Colon (tissue), 2 donors: ENCODE data around the gene TRMT11.
"Not testable (repeated sequence)": the region's sequence is repeated elsewhere in the genome, so short reads cannot be mapped to it uniquely, and the experiment has no call there.

Experiments used
- FAIRE-seq: peaks from 2 replicates; lab custom pipeline; 2012; peaks lifted over from hg19 to GRCh38; lab: Jason Lieb, UNC
- donor health status: control.
- donor health status: control.

The TRMT11 gene

DNA sequence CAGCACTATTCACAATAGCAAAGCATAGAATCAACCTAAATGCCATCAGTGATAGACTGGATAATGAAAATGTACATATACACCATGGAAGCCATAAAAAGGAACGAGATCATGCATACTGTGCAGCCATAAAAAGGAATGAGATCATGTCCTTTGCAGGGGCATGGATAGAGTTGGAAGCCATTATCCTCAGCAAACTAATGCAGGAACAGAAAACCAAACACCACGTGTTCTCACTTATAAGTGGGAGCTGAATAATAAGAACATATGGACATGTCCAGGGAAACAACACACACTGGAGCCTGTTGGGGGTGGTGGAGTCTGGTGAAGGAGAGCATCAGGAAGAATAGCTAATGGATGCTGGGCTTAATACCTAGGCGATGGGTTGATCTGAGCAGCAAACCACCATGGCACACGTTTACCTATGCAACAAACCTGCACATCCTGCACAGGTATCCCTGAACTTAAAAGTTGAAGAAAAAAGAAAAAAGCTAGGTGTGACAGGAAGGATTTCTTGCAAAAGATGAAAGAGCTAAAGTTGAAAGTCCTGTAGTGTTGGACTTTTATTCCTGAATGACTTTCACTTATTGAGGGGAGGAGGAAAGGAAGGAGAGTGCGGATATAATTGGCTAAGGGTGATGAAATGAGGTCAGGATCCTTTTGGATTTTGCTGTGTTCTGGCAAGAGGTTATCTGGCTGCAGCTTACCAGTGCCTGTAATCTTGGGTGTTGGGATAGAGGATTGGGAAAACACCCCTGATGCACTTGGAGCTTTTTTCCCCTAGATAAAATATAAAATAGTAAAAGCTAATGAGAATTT, 8.5 kb downstream of the TRMT11 start:
- FAIRE-seq = no peak

DNA sequence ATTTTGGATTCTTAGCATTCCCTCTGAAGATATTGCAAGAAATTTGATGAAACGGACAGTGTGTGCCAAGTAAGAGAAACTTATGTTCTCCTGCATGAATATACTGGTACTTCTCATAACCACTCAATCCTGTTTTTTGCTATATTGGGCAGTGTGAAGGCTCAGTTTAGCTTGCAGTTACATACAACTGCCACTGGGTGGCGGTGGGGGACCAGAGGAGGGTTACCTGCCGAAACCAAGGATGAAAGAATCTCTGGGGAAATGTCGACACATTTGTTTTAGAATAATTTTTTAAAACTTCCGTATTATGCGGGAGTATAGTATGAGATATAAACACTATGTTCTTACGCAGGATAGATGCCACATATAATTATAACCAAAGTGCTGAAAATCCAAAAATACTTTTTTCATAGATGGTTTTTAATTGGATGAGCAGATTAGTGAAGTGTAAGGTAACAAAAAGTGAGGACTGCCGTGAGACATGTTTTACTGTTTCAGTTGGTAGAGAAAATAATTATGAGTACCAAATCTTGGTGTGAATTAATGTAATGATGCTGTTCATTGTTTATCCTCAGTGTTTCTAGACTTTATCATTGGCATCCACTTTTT, 9.7 kb downstream of the TRMT11 start:
- no peak for FAIRE-seq

DNA sequence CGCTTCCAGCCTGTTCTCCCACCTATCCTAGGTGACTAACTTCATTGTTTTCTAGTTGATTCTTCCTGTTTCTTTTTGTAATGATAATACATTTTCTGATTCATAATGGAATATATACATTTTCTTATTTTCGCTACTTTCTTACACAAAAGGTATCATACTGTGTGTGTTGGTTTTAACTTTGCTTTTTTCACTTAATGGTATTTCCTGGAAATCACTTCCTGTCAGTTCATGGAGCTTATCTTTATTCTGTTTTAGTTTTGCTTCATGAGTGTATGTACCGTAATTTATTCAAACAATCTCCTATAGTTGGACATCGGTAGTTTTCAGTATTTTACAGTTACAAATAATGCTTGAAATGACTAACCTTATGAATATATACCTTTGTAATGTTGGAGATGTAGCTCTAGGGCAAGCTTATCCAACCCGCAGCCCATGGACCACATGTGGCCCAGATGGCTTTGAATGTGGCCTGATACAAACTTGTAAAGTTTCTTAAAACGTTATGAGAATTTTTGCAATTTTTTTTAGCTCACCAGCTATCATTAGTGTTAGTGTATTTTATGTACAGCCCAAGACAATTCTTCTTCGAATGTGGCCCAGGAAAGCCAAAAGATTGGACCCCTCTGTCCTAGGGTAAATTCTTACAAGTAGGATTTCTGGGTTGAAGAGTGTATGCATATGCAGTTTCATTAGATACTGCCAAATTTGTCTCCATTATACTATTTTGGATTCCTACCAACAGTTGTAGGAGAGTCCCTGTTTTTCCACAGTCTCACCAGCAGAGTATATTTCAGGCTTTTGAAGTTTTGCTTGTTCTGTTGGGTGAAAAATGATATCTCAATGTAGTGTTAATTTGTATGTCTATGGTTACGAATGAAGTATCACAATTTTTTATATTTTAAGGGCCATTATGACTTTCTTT, 16.7 kb downstream of the TRMT11 start:
- no peak for FAIRE-seq

DNA sequence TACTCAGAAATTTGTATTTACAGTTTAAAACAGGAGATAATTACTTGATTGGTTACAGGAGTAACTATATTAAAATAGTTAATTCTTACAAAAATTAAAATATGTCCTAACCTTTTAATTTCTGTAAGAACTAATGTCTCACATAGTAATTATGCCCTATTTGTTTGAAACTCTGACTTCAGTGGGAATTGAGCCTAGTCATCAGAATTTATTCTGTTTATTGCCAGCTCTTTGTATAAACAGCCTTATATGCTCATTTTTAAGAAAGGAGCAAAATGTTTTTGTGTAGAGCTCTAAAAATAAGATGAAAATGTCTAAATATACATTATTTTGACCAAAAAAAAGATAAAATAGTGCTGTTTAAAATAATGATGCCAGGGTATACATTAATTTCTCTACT, 21.5 kb downstream of the TRMT11 start:
- no peak for FAIRE-seq

DNA sequence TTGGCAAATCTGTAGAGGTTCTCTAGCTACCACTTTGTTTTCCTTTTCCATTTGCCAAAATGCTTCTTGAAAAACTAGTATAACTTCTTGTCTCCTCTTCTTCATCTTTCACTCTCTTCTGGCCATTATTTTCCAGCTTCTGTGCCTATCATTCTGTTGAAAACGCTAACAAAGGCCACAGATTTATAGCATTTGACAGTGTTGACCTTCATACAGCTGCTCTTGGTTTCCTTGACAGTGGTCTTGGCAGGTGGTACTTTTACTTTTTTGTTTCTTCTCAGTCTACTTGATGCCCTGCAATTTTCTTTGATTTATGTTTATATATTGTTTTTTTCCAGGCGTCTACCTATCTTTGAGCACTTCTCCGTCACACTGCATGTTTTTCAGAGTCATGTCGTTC, 23.7 kb downstream of the TRMT11 start:
- no peak for FAIRE-seq

DNA sequence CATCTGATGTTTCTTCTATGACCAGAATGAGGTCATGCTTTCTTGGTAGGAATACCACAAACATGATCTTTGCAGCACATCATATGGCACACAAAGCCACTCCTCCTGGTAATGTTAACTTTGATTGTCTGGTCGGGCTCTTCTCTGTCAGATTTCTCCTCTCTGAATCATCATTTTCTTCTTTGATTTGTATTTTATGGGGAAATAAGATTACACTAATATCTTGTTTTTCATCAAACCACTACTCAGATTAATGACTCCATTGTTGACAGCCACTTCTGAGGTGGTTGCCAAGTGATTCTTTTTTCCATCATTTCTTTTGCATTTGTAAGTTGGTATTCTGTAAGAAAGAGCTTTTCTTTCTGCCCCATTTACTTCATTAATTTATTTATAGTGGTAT, 29.5 kb downstream of the TRMT11 start:
- FAIRE-seq = no peak

DNA sequence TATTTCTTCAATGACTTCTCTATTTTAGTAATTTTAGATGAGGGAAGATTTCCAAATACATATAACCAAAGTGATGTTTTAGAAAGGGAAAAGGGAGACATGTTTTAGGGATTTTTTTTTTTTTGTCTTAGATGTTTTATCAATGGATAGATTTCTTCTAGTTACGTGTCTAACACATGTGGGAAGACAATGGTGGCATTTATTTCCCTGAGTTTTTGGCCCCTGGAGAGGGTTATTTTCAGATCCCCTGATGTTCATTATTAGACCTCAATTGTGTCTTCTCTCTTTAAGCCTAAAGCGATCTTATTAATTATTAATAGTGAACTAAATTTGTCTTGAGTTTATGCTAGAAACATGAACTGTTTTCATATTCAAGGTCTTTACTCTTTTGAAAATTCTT, 30.3 kb downstream of the TRMT11 start:
- no peak for FAIRE-seq

DNA sequence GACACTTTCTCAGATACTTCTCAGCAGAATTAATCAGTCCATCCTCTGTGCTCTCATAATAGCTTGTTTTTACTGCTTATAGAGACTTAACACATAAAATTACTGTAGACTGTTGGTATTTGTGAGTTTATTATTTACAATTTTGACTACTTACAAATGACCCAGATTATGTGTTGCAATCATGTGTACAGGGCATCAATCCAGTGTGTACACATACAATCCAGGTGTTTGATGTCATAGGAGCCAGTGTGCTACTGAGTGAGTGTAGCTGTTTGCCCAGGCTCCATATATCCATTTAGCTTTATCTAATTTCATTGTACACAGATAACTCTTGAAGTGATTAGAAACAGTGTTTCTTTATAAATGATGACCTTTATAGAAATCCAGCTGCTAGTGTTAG, 31.3 kb downstream of the TRMT11 start:
- FAIRE-seq = no peak

DNA sequence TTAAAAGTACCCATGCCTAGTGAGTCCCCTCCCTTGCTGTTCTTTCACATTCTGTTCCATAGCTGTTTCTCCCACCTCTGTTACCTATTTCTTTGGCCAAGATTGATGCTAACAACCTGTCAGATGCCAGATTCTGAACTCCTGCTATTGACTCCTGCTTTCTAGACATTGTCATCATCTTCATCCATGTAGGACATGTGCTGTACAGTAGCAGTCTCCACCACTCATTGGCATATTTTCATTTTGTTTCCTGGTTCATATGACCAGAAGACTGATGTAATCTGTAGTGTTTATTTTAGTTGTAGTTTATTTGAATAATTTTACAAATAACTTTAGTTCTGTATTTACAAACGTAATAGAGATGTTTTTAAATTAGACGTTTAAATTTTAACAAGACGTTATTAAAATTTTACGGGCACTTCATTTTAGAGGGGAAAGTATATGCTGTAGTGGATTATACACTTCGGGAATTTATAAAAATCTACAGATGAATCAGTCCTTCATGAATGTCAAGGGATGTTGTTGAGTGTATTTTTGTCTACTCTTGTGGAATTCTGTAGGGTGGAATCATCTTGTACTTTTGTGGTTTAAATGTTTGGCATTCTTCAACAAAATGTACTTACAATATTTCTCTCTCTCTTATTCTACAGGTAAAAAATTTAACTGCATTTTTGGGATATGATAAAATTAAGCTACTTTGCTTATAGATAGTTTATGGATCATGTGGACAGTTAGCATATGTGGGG, 34.1 kb downstream of the TRMT11 start:
- FAIRE-seq = peak; percentile 5

DNA sequence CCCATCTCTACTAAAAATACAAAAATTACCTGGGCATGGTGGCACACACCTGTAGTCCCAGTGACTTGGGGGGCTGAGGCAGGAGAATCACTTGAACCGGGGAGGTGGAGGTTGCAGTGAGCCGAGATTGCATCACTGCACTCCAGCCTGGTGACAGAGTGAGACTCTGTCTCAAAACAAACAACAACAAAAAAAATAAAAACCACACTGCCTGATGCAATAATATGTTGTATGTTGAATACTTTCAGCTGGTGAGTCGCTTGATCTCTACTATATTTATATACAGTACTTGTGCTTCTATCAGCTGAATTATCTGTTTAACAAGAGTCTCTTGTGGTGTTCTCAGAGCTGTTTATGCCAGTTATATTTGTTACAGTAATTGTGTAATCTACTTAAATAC, 37.1 kb downstream of the TRMT11 start:
- FAIRE-seq = not testable (repeated sequence)

DNA sequence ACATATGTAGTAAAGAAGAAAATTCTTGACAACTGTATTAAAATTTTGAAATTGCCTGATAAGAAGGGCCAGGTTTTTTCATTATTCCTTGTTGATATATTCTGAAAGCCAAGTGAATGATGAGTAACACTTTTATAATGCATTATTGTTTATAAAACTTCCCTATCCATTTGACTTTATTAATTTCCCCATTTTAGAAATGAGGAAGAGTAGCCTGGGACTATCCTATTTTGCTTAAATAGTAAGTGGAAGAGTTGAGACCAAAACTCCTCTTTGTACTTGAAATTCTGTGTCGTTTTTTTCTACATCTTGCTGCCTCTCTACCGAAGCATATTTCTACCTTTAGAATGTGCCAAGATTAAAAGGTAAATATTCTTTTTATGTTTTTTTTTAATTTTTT, 39.7 kb downstream of the TRMT11 start:
- FAIRE-seq = no peak

DNA sequence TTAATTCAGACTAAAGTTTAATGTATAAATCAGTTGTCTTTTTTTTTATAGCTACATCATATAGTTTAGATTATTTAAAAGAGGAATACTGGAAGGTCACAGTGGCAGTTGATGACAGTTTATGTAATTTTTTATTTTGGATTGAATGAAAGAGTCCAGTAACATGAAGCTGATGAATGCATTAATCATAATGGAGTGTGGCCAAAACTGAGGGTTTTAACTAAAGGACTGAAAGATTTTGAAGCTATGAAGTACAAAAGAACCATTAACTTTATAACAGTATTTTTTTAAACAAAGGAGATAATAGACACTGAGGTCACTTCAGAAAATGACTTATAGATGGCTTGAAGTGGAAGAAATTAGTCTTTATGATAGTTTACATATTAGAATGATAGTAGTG, 41.3 kb downstream of the TRMT11 start:
- peak; percentile 41 for FAIRE-seq

DNA sequence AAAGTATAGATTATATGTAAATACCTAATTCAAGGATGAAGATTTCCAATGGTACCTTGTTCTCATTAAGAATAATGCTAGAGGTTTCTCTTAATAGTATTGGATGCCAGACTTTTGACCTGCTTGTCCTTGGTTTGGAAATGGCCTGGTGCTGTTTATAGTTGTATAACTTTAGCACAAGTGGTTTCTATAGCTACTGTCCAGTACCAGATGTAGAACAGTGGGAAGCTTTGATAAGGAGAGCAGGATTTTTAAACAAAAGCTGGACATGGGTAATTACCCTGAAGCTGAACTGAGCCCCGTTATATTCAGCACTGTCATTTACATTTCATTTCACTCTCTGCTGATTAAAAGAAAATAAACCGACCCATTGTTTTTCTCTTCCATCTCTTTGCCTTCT, 43.7 kb downstream of the TRMT11 start:
- FAIRE-seq = no peak

DNA sequence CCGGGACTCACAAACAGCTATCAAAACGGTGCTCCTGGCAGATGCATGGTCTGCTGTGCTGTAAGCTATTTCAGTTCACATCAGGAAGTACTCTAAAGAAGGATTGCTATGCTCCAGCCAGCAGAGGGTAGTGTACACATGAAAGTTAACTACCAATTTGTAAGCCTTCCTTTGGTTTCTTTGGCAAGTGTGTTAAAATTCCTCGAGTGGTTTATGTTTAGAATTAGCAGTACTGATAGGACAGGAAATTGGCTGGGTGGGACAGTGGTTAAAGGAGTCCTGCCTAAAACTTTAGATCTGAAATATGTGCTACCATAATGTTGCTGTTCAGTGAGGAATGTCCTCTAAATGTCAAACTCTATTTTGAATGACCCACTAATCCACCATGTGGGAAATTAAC, 47.4 kb downstream of the TRMT11 start:
- FAIRE-seq = no peak

DNA sequence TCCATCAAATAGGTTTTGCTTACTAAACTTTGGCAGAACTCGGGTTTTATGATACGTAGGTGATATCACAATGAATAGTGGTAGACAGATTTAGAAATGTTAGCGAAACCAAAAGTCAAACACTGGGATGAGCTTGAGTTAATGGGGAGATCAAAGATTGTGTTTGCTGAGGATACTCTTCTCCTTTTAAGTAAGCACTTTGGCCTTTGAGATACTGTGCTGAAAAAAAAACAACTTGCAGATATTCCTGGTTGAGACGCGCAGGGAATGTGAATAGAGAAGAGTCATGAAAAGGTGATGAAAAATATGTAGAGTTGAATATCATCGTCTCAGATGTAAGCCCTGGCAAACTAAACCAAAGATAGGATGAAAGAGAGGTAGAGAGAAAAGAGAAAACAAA, 48.3 kb downstream of the TRMT11 start:
- no peak for FAIRE-seq

DNA sequence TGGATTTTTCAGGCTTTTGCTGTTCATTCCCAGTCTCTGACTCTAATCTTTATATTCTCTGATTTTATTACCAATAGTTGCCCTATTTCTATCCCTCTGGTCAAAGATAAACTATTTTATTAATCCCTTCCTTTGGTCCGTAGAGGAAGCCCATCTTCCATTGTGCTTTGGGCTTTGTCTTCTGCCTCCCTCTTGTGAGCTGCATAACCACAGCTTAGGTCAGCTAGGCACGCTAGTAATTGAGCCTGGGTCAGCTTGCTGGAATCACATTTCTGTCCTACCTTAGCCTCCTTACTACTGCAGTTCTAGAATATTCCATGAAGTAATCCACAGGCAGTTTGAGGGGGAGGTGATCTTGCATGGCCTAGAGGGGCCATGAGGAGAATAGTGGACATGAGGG, 49.4 kb downstream of the TRMT11 start:
- no peak for FAIRE-seq

DNA sequence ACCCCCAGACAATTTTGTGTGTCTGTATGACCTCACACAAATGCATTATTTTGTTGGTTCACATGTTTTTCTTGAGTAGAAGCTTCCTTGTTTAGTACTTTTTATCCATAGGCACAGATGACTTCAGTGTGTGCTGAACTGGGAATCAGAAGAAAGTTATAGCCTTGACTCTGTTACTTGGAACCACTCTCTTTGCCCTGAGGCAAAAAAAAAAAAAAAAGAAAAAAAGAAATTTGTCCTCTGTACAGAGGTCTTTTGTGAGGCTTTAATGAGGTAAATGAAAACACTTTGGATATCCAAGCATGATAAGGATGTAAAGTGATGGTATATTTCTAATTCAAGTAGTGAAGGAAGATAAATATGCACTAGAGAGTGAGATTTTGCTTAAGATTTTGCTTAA, 51.9 kb downstream of the TRMT11 start:
- FAIRE-seq = no peak

DNA sequence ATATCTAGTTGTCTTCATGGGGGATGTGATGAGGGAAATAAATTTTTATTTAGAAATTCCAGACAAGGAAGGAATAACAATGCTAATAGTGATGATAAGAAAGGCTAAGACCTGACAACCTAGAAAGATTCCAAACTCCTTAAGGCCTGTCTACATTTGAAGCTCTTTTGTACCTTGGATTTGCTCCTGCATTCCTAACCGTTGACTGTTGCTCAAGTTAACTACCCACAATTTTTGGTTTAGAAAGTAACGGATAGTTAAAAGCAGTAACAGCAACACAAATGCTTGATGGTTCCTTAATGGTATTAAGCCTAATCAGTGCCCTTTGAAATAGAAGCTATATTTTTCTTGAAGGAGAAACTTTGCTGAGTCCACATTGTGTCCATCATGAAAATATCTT, 52.9 kb downstream of the TRMT11 start:
- no peak for FAIRE-seq

DNA sequence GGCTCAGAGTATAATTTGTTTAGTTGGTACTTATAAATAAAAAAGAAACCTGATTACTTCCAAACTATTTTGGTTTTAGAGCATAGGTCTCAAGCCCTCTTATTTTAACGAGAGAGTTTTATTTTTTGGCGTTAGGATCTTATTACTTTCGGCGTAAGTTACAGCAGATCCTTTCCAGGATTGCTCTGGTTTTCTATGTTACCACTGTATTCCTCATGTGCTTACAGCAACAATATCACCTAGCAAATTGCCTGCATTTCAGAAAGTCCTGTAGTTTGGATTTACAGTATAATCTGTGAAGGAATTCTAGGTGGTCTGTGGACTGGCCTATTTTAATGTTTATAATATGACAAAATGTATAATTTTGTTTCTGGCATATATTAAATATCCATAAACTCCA, 54.1 kb downstream of the TRMT11 start:
- no peak for FAIRE-seq

DNA sequence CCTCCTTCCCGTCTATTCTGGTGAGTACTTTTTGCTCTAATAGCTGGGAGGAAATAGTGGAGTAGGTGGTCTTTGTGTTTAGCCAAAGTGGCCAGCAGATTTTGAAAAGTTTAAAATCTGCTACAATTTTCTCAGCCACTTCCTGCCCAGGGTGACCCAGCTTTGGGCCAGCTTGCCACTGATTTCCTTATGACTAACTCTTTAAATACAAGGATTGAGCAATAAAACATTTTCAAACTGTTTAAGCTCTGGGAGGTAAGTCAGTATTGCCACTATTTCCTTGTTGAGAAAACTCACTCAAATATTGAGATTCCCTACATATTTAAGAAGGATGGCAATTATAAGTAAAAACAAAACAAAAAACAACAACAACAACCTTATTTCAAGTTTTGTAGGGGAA, 54.5 kb downstream of the TRMT11 start:
- peak; percentile 69 for FAIRE-seq

DNA sequence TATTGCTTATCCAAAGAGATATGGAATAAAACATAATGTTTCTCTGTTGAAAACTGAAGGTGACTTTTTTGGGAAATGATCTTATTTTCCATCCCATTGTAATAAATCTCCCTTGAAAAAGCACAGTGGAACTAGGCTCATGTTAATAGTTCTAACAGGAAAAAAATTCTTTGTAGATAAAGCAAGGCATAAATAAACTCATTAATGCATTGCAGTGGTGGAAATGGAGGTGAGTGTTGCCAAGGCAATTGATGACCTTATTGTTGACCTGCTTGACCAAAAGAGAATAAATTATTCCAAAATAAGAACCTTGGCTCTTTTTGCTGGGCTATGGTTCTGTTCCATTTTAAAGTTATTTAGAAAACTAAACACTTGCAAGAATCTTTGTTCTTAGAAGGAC, 55.2 kb downstream of the TRMT11 start:
- peak; percentile 47 for FAIRE-seq

DNA sequence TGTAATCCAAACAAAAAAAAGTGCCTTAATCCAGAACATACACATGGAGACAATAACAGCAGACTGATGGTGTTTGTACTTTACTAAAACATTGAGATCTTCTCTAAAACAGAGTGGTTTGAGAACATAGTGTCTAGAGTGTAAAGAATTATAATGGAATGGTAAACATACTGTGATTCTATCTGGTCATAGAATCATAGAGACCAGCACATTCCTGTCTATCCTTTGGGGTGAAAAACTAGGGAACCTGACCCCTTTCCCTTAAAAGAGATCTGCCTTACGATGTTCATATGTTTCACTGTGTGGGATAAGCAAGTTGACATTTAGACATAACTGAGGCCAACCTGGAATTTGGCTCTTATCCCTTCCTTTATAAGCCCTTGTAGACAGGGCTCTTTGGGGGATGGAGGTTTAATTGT, 55.7 kb downstream of the TRMT11 start:
- FAIRE-seq = no peak
